ENCODE results near the gene POLN. TPM values are rescaled to one million over a fixed set of nuclear protein-coding genes. Genes with fewer than 3 reads are reported as not detected.

POLN gene
- total and polyA plus RNA-seq, 2 of the 4 experiments (the other 2 are of a cell fraction): 0.63 to 0.72 TPM

- Histone ChIP-seq H4K20me1 (ENCODE audit: insufficient read depth, low read length) (no peaks in the 10 kb centered on the region; the same call in 1 of the 2 replicates), H3K18ac (ENCODE audit: low read depth, low read length) (no peak overlapping the region), H3K9me1 (ENCODE audit: insufficient read depth, low read length) (no peaks in the 10 kb centered on the region), H2BK20ac (ENCODE audit: low read depth, low read length) (no peak overlapping the region), H3K9ac (ENCODE audit: low read depth, low read length) (no peak overlapping the region), H3K56ac (ENCODE audit: extremely low read depth, insufficient read depth, low read length) (no peak overlapping the region), H2AK5ac (ENCODE audit: low read depth, low read length) (no peak overlapping the region), H3K4me3 (ENCODE audit: insufficient read depth, low read depth, low read length) (no peak overlapping the region), H2AFZ (replicated peaks; ENCODE audit: low read length, poor library complexity) (no peak overlapping the region), H3K4ac (ENCODE audit: low read depth, low read length) (no peak overlapping the region), H3K27ac (ENCODE audit: insufficient read depth, low read length) (no peak overlapping the region), H3K4me1 (ENCODE audit: control insufficient read depth, insufficient read depth, low read length) (no peaks in the 10 kb centered on the region), H3K36me3 (ENCODE audit: control insufficient read depth, insufficient read depth, low read length) (no peaks in the 10 kb centered on the region), H3K9me3 (ENCODE audit: control insufficient read depth, insufficient read depth, low read length) (no peaks in the 10 kb centered on the region), H3K14ac (replicated peaks; ENCODE audit: low read depth, low read length) (no peak overlapping the region), H2BK15ac (ENCODE audit: low read depth, low read length) (no peak overlapping the region), H4K91ac (ENCODE audit: insufficient read depth, low read depth, low read length) (no peak overlapping the region), H4K5ac (ENCODE audit: low read depth, low read length) (no peak overlapping the region), H3K23ac (ENCODE audit: low read depth, low read length) (no peak overlapping the region), H2BK5ac (ENCODE audit: low read depth, low read length, poor library complexity, severe bottlenecking) (no peak overlapping the region), H3K27me3 (ENCODE audit: control insufficient read depth, insufficient read depth, low read length) (peaks cover 4% of the 10 kb centered on the region; the same call in 1 of the 2 replicates), H2AK9ac (replicated peaks; ENCODE audit: low read depth, low read length, poor library complexity) (no peak overlapping the region), H2BK120ac (ENCODE audit: low read depth, low read length) (no peak overlapping the region), H3K79me1 (ENCODE audit: low read depth in 1 of 2, low read length in 2 of 2) (no peaks in the 10 kb centered on the region), H3K4me2 (ENCODE audit: low read depth, low read length) (no peak overlapping the region), H4K8ac (ENCODE audit: low read depth in 2 of 2, low read length in 2 of 2) (no peak overlapping the region)
- no peak for TF ChIP-seq MAFK (IDR thresholded peaks at IDR 0.05; ENCODE audit: low read depth, low read length)
- no peak for TF ChIP-seq FOS (IDR thresholded peaks at IDR 0.05; ENCODE audit: low read depth, low read length)
- TF ChIP-seq MXI1 (IDR thresholded peaks at IDR 0.05; ENCODE audit: borderline replicate concordance, low read depth, low read length): no peak
- TF ChIP-seq POLR2A (IDR thresholded peaks at IDR 0.05; ENCODE audit: low read depth, low read length): no peak
- no peak for TF ChIP-seq USF2 (IDR thresholded peaks at IDR 0.05; ENCODE audit: low read depth, low read length)
- TF ChIP-seq MAZ (IDR thresholded peaks at IDR 0.05; ENCODE audit: borderline replicate concordance, low read depth, low read length): no peak
- TF ChIP-seq CHD1 (IDR thresholded peaks at IDR 0.05; ENCODE audit: low read depth, low read length): no peak
- no peak for TF ChIP-seq RCOR1 (IDR thresholded peaks at IDR 0.05; ENCODE audit: insufficient replicate concordance, low read length)
- TF ChIP-seq ELK1 (IDR thresholded peaks at IDR 0.05; ENCODE audit: borderline replicate concordance, low read depth, low read length): no peak
- no peak for TF ChIP-seq RAD21 (IDR thresholded peaks at IDR 0.05; ENCODE audit: low read length)
- TF ChIP-seq NFE2L2 (IDR thresholded peaks at IDR 0.05; ENCODE audit: low read depth, low read length): no peak
- no peak for TF ChIP-seq CEBPB (IDR thresholded peaks at IDR 0.05; ENCODE audit: low read depth, low read length)
- no peak for TF ChIP-seq CTCF (conservative IDR thresholded peaks at IDR 0.05; ENCODE audit: low read depth, low read length)
- TF ChIP-seq BHLHE40 (IDR thresholded peaks at IDR 0.05; ENCODE audit: low read depth, low read length): no peak
- TF ChIP-seq RFX5 (IDR thresholded peaks at IDR 0.05; ENCODE audit: low read depth, low read length): no peak
- TF ChIP-seq SMC3 (IDR thresholded peaks at IDR 0.05; ENCODE audit: low read depth, low read length): no peak
- CTCF ChIA-PET: no interaction called here
- dilution Hi-C loops (cut with HindIII; ENCODE audit: low sequenced_read_pairs, unreplicated experiment) (no loop called here), intact Hi-C loops (cut with micrococcal nuclease) (no loop called here), in situ Hi-C loops (cut with MboI; ENCODE audit: low sequenced_read_pairs) (no loop called here)
- no TSS peak for BruUV-seq (replicated peaks)
- ATAC-seq (ENCODE audit: low read depth) (no peak), DNase-seq (no peak)
- no CpG with 5 or more reads among the region's 7 CpGs for WGBS, 2 experiments (ENCODE audit: extremely low coverage in 2 of 2, insufficient read length in 1 of 2)
- POLR2A ChIA-PET (ENCODE audit: unreplicated experiment): no interaction called here
Observed at GRCh38 chr4:2142630-2143427, 99.1 kb downstream of the POLN start.

Data from IMR-90 (cell line).